MCF 10A (cell line): ENCODE measurements around the gene COX7A2L. TPM values are rescaled to one million over a fixed set of nuclear protein-coding genes. Genes with fewer than 3 reads are reported as not detected.

ENCODE experiments used
- BruUV-seq: library from RNA; stranded (reverse); fragments of 400-500 nt; replicated peaks from 2 replicates; lab custom pipeline; 2021; lab: Mats Ljungman, UMichigan
- CTCF ChIA-PET: fragments of 300-600 bp; sonication (Branson Sonifier 250); formaldehyde crosslinking; extraction: SDS; loops from one replicate; lab custom pipeline; 2021; ENCODE audit warnings: antibody characterized with exemption, inconsistent platforms; lab: Yijun Ruan, JAX
- POLR2A ChIA-PET: fragments of 300-600, 350-650 bp; sonication (Branson Sonifier 250); formaldehyde crosslinking; extraction: SDS; loops from one replicate; lab custom pipeline; 2020; ENCODE audit warnings: antibody characterized with exemption, inconsistent platforms; lab: Yijun Ruan, JAX
- DNase-seq: peaks from one replicate; pipeline ENCODE4 v3.0.0-alpha.2; 2018; ENCODE audit not compliant: unreplicated experiment
- H3K27ac Mint-ChIP-seq: one replicate; pipeline ENCODE4 v1.8.0; 2022; ENCODE audit warnings: mild to moderate bottlenecking, low read depth, mixed read lengths; ENCODE audit not compliant: unreplicated experiment
- H3K27me3 Mint-ChIP-seq: one replicate; pipeline ENCODE4 v1.8.0; 2022; ENCODE audit warnings: mixed read lengths; ENCODE audit not compliant: insufficient read depth, unreplicated experiment
- H3K36me3 Mint-ChIP-seq: one replicate; pipeline ENCODE4 v1.8.0; 2022; ENCODE audit warnings: mild to moderate bottlenecking, moderate library complexity, mixed read lengths; ENCODE audit not compliant: insufficient read depth, unreplicated experiment
- H3K4me1 Mint-ChIP-seq: one replicate; pipeline ENCODE4 v1.8.0; 2022; ENCODE audit warnings: mixed read lengths; ENCODE audit not compliant: insufficient read depth, unreplicated experiment
- H3K4me3 Mint-ChIP-seq: one replicate; pipeline ENCODE4 v1.8.0; 2022; ENCODE audit warnings: mild to moderate bottlenecking, moderate library complexity, mixed read lengths; ENCODE audit not compliant: unreplicated experiment
- H3K9me3 Mint-ChIP-seq: one replicate; pipeline ENCODE4 v1.8.0; 2022; ENCODE audit warnings: mixed read lengths; ENCODE audit not compliant: unreplicated experiment
- CTCF ChIP-seq: fragments of 200-600 bp; IDR thresholded peaks from one replicate; pipeline ENCODE4 v1.8.0; 2022; ENCODE audit warnings: antibody characterized with exemption, mild to moderate bottlenecking; ENCODE audit not compliant: unreplicated experiment
- intact Hi-C: fragments of 100-400 bp; cut with micrococcal nuclease; formaldehyde crosslinking; loops from 2 replicates; pipeline ENCODE4 v1.14.1; 2022
- total RNA-seq: library from RNA; stranded (reverse); gene quantifications from 2 replicates; pipeline ENCODE4 v1.2.3, GENCODE V29; 2022

The COX7A2L gene
- total RNA-seq, 1 experiment from 2014 or later, result 190 TPM

- no peak for DNase-seq
- peaks cover 33% of the 10 kb centered on the region for H3K36me3 Mint-ChIP-seq
- intact Hi-C loops, result loop anchor here (10.0 kb wide), 1 partner anchor 465 kb away; no protein-coding TSS in a partner anchor
- H3K4me1 Mint-ChIP-seq, result peaks cover 10% of the 10 kb centered on the region
- H3K4me3 Mint-ChIP-seq, result no peak overlapping the region
- no peaks in the 10 kb centered on the region for H3K27me3 Mint-ChIP-seq
- no peaks in the 10 kb centered on the region for H3K9me3 Mint-ChIP-seq
- TF ChIP-seq CTCF, result no peak
- H3K27ac Mint-ChIP-seq, result no peak overlapping the region
- BruUV-seq, result no TSS peak
- ChIA-PET POLR2A (interaction anchor here (0.6 to 2.6 kb wide), 3 partner anchors 12 to 90 kb away, joined by 4 to 9 read pairs (median 6); partner anchors contain the start of gene COX7A2L), CTCF (interaction anchor here (0.8 to 4.4 kb wide), 17 partner anchors 10 to 479 kb away, joined by 3 to 82 read pairs (median 6); partner anchors contain the start of gene COX7A2L)
Measured at GRCh38 chr2:42329736-42330135, 31.3 kb downstream of the COX7A2L start.

GRCh38 chr2:42328923-42329322 lies 32.1 kb downstream of the COX7A2L start:
- H3K27ac Mint-ChIP-seq, result no peak overlapping the region

GRCh38 chr2:42328148-42328833 lies 32.7 kb downstream of the COX7A2L start:
- H3K36me3 Mint-ChIP-seq, result peaks cover 23% of the 10 kb centered on the region
- no peak overlapping the region for H3K27ac Mint-ChIP-seq
- no peaks in the 10 kb centered on the region for H3K9me3 Mint-ChIP-seq
- no peaks in the 10 kb centered on the region for H3K27me3 Mint-ChIP-seq
- peak; percentile 36 for DNase-seq
- no TSS peak for BruUV-seq
- POLR2A ChIA-PET, result interaction anchor here (0.7 to 2.6 kb wide), 6 partner anchors 12 to 105 kb away, joined by 3 to 9 read pairs (median 6); partner anchors contain the start of gene COX7A2L
- intact Hi-C loops, result loop anchor here (1.0 to 10.0 kb wide), 2 partner anchors 232 to 463 kb away; no protein-coding TSS in a partner anchor
- peak; percentile 37 for TF ChIP-seq CTCF
- peaks cover 10% of the 10 kb centered on the region for H3K4me1 Mint-ChIP-seq
- CTCF ChIA-PET, result interaction anchor here (0.6 to 4.4 kb wide), 34 partner anchors 11 to 477 kb away, joined by 3 to 82 read pairs (median 5); partner anchors contain the start of gene COX7A2L
- no peak overlapping the region for H3K4me3 Mint-ChIP-seq

More at GRCh38 chr2:42328923-42329322, 32.1 kb downstream of the COX7A2L start:
- ChIA-PET CTCF (interaction anchor here (0.6 to 4.4 kb wide), 39 partner anchors 9 to 1780 kb away, joined by 3 to 82 read pairs (median 4); partner anchors contain the start of gene COX7A2L), POLR2A (interaction anchor here (0.7 to 2.6 kb wide), 5 partner anchors 13 to 106 kb away, joined by 3 to 9 read pairs (median 6); partner anchors contain the start of gene COX7A2L)
- no peak for DNase-seq
- Mint-ChIP-seq H3K4me1 (peaks cover 10% of the 10 kb centered on the region), H3K4me3 (no peak overlapping the region), H3K27me3 (no peaks in the 10 kb centered on the region), H3K9me3 (no peaks in the 10 kb centered on the region), H3K36me3 (peaks cover 29% of the 10 kb centered on the region)
- intact Hi-C loops, result loop anchor here (1.0 to 10.0 kb wide), 2 partner anchors 233 to 464 kb away; no protein-coding TSS in a partner anchor
- no TSS peak for BruUV-seq
- TF ChIP-seq CTCF, result no peak

GRCh38 chr2:42327125-42327524 lies 33.9 kb downstream of the COX7A2L start:
- Mint-ChIP-seq H3K4me3 (no peak overlapping the region), H3K27ac (peak overlapping the region; percentile 51), H3K4me1 (peaks cover 8% of the 10 kb centered on the region), H3K27me3 (no peaks in the 10 kb centered on the region), H3K36me3 (peaks cover 14% of the 10 kb centered on the region), H3K9me3 (no peaks in the 10 kb centered on the region)
- BruUV-seq, result no TSS peak
- TF ChIP-seq CTCF, result no peak
- POLR2A ChIA-PET, result interaction anchor here (0.6 to 2.4 kb wide), 4 partner anchors 15 to 231 kb away, joined by 3 to 8 read pairs (median 5); partner anchors contain the start of gene COX7A2L
- intact Hi-C loops, result loop anchor here (10.0 kb wide), 1 partner anchor 462 kb away; no protein-coding TSS in a partner anchor
- CTCF ChIA-PET, result interaction anchor here (0.6 to 4.4 kb wide), 5 partner anchors 11 to 231 kb away, joined by 4 to 82 read pairs (median 4); no protein-coding TSS in a partner anchor
- DNase-seq, result no peak
